ENCODE data around the gene EGLN1.

DNA sequence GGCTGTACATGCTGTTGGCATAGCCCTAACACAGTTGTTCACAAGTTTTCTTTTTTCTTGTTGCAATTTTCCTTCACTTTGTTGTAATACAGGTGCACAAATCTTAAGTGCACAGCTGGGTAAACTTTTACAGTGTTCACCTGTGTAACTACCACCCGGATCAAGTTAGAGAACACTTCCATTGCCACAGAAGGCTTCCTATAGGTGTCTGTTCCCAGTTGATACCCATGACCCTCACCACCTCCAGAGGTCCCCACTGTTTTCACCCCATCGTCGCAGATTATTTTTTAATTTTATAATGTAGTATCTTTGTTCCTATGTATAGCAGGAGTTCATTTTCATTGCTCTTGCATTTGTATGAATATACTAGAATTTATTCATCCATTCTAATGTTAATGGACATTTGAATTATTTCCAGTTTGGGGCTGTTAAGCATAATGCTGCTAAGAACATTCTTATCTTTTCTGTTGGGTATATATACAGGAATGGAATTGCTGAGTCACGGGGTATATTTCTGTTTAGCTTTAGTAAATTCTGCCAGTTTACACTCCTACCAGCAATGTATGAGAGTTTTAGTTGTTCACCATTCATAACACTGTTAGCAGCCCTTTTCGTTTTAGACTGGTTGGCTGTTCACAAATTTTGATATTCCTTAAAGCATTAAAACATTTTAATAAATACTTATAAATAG lies 67.6 kb downstream of the EGLN1 start:
- TF ChIP-seq, protein P1, sequence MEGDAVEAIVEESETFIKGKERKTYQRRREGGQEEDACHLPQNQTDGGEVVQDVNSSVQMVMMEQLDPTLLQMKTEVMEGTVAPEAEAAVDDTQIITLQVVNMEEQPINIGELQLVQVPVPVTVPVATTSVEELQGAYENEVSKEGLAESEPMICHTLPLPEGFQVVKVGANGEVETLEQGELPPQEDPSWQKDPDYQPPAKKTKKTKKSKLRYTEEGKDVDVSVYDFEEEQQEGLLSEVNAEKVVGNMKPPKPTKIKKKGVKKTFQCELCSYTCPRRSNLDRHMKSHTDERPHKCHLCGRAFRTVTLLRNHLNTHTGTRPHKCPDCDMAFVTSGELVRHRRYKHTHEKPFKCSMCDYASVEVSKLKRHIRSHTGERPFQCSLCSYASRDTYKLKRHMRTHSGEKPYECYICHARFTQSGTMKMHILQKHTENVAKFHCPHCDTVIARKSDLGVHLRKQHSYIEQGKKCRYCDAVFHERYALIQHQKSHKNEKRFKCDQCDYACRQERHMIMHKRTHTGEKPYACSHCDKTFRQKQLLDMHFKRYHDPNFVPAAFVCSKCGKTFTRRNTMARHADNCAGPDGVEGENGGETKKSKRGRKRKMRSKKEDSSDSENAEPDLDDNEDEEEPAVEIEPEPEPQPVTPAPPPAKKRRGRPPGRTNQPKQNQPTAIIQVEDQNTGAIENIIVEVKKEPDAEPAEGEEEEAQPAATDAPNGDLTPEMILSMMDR (IDR thresholded peaks at IDR 0.05) = no peak
- TF ChIP-seq POLR2AphosphoS5 (IDR thresholded peaks at IDR 0.05; ENCODE audit: insufficient read depth in 1 of 2, low read depth in 1 of 2) = no peak
